Measurements from ENCODE around the gene FAM107A.

FAM107A gene

DNA sequence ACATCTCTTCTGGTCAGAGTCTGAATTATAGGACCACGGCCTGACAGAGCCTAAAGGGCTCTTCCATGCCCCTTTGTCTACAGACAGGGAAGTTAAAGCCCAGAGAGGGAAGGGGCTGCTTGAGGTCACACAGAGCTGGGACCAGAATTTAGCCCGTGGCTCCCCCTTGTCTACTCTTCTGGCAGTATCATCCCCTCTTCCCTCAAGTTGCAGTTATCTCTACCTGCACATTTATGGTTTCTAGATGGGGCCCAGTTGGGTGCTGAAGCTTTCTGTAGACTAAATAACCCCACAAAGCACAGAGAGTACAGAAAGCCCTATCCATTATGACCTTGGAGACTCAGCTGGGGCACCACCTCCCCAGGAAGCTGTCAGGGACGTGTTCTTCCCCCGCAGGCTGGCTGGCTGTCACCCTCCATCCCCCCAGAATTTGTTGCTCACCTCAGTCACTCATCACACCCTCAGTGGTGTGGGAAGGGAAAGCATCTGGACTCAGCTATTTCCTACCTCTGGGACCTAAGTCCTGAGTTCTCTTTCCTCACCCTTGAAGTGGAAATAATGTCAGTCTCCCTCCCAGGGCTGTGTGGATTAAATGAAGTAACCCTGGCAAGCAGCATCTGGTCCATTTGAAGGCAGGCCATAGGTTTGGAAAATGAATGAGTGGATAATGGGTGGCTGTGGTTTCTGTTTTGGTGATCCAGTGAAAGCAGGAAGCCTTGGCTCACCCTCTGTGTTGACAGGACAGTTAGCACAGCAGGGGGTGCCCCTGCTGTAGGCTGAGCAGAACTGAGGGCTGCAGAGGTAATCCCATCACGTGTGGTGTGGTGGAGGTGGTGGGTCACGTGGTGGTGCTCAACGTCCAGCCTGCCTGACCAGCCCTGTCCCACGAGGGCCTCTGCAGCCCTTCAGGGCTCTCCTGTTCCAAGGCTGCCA is 56.5 kb downstream of the FAM107A start:
- no peak for DNase-seq (ENCODE audit: low read depth in 2 of 2, low spot score in 1 of 2)

- DNase-seq (ENCODE audit: low read depth in 2 of 2, low spot score in 1 of 2) = no peak
These were observed 57.4 kb downstream of the FAM107A start for GRCh38 chr3:58519668-58520402.

DNA sequence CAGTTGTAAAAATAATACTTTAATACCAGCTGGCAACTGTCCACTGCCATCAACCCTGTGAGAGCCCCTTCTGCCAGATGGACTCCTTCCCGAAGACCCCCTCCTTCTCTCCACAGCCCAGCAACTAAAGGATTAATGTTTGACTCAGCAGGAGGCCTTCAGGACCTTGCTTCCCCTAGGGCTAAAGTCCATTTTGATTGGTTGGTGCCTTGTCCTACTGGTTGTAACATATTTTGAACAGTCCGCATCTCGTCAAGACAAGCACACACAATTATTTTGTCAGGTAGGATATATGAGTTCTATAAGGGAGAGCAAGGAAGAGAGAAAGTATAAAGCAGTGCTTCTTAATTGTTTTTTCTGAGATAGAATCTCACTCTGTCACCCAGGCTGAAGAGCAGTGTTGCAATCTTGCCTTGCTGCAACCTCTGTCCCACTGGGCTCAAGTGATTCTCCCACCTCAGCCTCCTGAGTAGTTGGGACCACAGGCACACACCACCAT is 58.9 kb downstream of the FAM107A start:
- no peak for DNase-seq (ENCODE audit: low read depth in 2 of 2, low spot score in 1 of 2)

DNA sequence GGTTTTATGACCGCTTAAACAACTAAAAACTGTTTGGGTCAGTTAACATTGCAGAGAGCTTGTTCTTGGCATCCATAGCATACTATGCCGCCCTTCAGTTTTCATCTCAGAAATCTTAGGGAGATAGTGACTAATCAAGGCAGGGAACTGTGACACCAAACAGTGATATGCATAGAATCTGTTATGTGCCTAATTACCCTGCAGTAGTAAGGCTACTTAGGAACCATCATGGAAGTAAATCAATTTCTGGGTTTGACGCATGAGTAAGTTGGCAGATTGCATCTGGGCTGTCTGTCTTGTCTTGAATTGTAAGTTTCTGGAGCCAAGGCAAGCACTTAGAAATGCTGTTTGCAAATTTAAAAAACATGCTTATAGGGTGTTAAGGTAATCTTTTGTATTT is 62.8 kb downstream of the FAM107A start:
- DNase-seq (ENCODE audit: low read depth in 2 of 2, low spot score in 1 of 2) = no peak
